Liver (tissue), 3 donors: ENCODE measurements around the gene USP40.

Experiments
- ATF3 ChIP-seq: IDR thresholded peaks from 2 replicates; pipeline ENCODE4 v1.6.1; 2016; ENCODE audit warnings: antibody characterized with exemption
- CTCF ChIP-seq: fragments of 150-350 bp; IDR thresholded peaks from 2 replicates; pipeline ENCODE4 v1.5.1; 2017; ENCODE audit warnings: improper control_type of control experiment, low read depth, low read length; ENCODE audit not compliant: missing input control
- EGR1 ChIP-seq, 2 donors: IDR thresholded peaks; 2 replicates each; pipeline ENCODE4 v1.6.1; 2016 to 2018; ENCODE audit warnings: antibody characterized with exemption in 2 of 2, low read depth in 2 of 2
- HNF4A ChIP-seq, 2 donors: conservative IDR thresholded peaks; 2 replicates each; pipeline ENCODE4 v1.6.1; 2016; ENCODE audit warnings: antibody characterized with exemption in 2 of 2, mild to moderate bottlenecking in 2 of 2
- JUND ChIP-seq, 2 donors: IDR thresholded peaks; 2 replicates each; pipeline ENCODE4 v1.6.1; 2016; ENCODE audit warnings: antibody characterized with exemption in 2 of 2
- MAX ChIP-seq: IDR thresholded peaks from 2 replicates; pipeline ENCODE4 v1.6.1; 2016; ENCODE audit warnings: antibody characterized with exemption
- REST ChIP-seq: IDR thresholded peaks from 2 replicates; pipeline ENCODE4 v1.6.1; 2016; ENCODE audit warnings: antibody characterized with exemption, mild to moderate bottlenecking
- TAF1 ChIP-seq: conservative IDR thresholded peaks from 2 replicates; pipeline ENCODE4 v1.6.1; 2016; ENCODE audit warnings: antibody characterized with exemption, mild to moderate bottlenecking
- YY1 ChIP-seq: IDR thresholded peaks from 2 replicates; pipeline ENCODE4 v1.6.1; 2016; ENCODE audit warnings: antibody characterized with exemption, mild to moderate bottlenecking
- ZBTB33 ChIP-seq: IDR thresholded peaks from 2 replicates; pipeline ENCODE4 v1.6.1; 2016; ENCODE audit warnings: antibody characterized with exemption
- donor health status: healthy.
- donor health status: healthy.

- no peak for TF ChIP-seq ZBTB33
- no peak for TF ChIP-seq CTCF
- no peak for TF ChIP-seq YY1
- no peak for TF ChIP-seq ATF3
- TF ChIP-seq HNF4A (conservative IDR thresholded peaks at IDR 0.05): no peak
- TF ChIP-seq REST: no peak
- TF ChIP-seq TAF1: no peak
- TF ChIP-seq EGR1 (IDR thresholded peaks at IDR 0.05; ENCODE audit: low read depth in 2 of 2): no peak
- no peak for TF ChIP-seq MAX
- no peak for TF ChIP-seq JUND (IDR thresholded peaks at IDR 0.05)
These were observed 15.1 kb downstream of the USP40 start for GRCh38 chr2:233551491-233551890.
